IPS-20b (cell line): Measurements from ENCODE around the gene IL21R.

ENCODE experiments used
- H3K27ac ChIP-seq: one replicate; pipeline ENCODE4 v1.5.1; 2013; ENCODE audit warnings: low read length
- H3K27me3 ChIP-seq: 2 replicates; pipeline ENCODE4 v1.6.1; 2013; ENCODE audit warnings: mild to moderate bottlenecking, low read length, inconsistent platforms; ENCODE audit not compliant: insufficient read depth
- H3K36me3 ChIP-seq: 2 replicates; pipeline ENCODE4 v1.6.1; 2013; ENCODE audit warnings: low read depth, mild to moderate bottlenecking, inconsistent platforms, low read length, moderate library complexity; ENCODE audit not compliant: insufficient read depth
- H3K4me1 ChIP-seq: 2 replicates; pipeline ENCODE4 v1.6.1; 2013; ENCODE audit warnings: mild to moderate bottlenecking, control low read depth, inconsistent platforms, low read length, moderate library complexity; ENCODE audit not compliant: insufficient read depth
- H3K4me3 ChIP-seq: 2 replicates; pipeline ENCODE4 v1.5.1; 2013; ENCODE audit warnings: mild to moderate bottlenecking, low read length, inconsistent platforms
- H3K9ac ChIP-seq: 2 replicates; pipeline ENCODE4 v1.6.1; 2013; ENCODE audit warnings: low read depth, mild to moderate bottlenecking, inconsistent platforms, low read length, moderate library complexity
- H3K9me3 ChIP-seq: 2 replicates; pipeline ENCODE4 v1.6.1; 2013; ENCODE audit warnings: mild to moderate bottlenecking, low read depth, low read length, inconsistent platforms; ENCODE audit not compliant: insufficient read depth

IL21R gene

DNA sequence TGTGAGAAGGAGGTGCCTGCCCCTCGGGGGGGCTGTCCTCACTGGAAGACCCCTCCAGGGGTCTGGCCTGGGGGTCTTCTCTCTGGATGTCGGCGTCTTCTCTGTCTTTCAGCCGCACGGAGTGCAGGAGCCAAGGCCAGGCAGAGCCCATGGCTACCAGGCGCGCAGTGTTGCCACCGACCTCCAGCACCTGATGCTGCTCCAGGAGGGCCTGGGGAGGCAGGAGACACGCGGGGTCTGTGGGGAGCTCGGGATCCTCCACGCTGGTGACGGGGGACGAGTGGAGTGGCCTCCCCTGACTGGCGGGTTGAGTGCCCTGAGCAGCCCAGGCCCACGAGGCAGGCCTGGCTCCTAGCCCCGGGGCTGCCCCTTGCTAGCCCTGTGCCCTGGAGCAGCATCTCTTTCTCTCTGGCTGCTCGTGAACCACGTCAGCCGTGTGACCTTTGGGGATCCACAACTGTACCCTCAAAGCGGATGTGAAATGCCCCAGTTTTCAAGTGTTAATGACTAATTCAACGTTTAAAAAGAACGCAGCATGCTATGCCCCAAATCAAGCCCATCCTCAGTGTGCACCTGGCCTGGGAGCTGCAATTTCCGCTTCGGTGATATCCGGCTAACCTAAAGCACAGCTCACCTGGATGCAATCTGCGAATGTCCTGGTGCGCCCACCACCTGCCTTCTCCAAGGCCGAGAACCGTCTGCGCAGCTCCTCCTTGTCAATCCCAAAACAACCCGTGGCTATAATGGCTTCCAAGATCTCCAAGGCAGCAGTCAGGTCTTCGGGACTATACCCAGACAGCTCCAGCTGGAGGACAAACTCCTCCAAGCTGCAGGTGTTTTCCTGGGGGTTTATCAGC lies 62.9 kb downstream of the IL21R start:
- no peak overlapping the region for H3K4me3 ChIP-seq
- H3K4me1 ChIP-seq, result no peaks in the 10 kb centered on the region
- no peak overlapping the region for H3K27ac ChIP-seq
- peaks cover 96% of the 10 kb centered on the region for H3K36me3 ChIP-seq
- no peaks in the 10 kb centered on the region for H3K9me3 ChIP-seq
- H3K27me3 ChIP-seq, result no peaks in the 10 kb centered on the region
- no peak overlapping the region for H3K9ac ChIP-seq

DNA sequence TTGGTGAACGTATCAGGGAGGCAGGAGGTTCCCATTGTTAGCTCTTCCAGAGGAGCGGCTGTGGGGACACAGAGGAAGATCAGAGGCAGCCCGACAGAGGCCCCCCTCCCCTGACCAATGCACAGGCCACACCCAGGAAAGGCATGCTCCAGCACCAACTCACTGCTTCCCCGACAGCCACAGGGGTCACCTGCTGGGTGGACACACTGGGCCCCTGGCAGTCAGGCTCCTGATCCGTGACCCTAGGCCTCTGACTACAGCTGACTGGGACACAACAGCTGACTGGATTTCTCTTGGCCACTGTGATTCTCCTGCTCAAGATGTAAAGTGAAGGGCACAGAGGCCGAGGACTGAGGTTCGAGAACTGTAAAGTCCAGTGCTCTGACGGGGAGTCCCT lies 63.5 kb downstream of the IL21R start:
- H3K9ac ChIP-seq, result no peak overlapping the region
- no peaks in the 10 kb centered on the region for H3K9me3 ChIP-seq
- no peaks in the 10 kb centered on the region for H3K27me3 ChIP-seq
- H3K27ac ChIP-seq, result no peak overlapping the region
- H3K4me3 ChIP-seq, result no peak overlapping the region
- H3K36me3 ChIP-seq, result peaks cover 99% of the 10 kb centered on the region
- H3K4me1 ChIP-seq, result no peaks in the 10 kb centered on the region

DNA sequence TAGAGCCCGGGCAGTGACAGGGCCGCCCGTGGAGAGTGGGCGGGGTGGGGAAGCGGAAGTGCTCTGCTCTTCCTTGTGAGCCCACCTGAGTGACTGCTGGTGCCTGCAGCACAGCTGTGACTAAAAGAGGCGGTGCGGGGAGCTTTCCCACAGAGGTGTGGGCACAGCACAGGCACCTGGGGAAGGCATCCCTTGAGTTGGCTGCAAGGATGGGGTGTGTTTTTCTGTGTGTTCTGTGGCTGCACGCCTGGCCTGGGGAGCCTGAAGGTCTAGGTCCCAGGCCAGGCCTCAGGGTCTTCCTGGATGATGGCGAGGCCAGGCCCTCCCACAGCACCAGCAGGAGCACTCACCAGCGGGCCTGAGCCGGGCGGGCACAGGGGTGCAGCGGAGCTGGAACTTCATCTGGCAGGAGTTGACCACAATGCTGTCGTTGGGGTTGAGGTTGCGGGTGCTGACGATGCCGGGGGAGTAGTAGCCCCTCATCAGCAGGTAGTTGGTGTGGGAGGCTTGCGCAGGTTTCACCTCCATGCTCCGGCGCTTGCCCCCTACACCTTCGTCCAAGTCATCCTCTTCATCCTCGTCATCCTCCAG lies 67.1 kb downstream of the IL21R start:
- peaks cover 100% of the 10 kb centered on the region for H3K36me3 ChIP-seq
- H3K9me3 ChIP-seq, result no peaks in the 10 kb centered on the region
- no peaks in the 10 kb centered on the region for H3K4me1 ChIP-seq
- no peak overlapping the region for H3K27ac ChIP-seq
- no peaks in the 10 kb centered on the region for H3K27me3 ChIP-seq
- no peak overlapping the region for H3K9ac ChIP-seq
- no peak overlapping the region for H3K4me3 ChIP-seq

DNA sequence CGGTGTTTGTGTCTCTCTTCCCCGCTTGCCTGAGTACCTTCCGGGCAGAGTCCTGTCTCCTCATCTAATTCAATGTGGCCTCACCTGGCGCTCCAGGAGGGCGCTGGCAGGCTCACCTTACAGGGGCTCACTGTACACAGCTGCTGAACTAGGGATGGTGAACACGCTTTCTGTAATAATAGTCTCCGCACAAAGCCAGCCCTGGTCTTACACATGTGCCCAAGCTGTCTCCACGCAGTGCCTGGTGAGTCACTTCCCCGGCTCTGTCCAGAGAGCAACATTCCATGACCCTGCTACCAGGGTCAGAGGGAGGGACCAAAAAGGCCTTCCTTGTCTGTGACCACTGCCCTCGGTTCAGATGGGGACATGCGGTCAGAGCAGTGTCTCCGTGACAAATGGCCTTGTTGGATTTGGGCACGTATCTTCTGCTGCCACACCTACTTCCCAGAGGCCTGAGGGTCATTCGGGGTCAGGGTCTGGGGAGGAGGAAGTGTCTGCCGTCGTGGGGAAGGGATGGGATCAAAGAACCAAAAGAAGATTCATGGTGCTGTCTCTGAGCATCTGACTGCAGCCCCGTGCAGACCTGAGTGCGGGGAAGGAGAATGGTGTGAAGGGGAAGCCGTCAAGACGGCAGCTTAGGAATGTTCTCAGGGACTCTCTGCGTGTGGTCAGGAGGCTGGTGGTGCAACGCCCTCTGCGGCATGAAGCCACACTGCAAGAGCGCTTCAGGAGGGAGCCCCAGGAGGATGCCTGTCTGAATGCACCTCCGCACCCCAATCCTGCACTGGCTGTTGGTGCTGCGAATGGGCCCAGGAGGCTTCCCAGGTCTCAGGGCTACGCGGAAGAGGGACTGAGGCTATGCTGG lies 68.8 kb downstream of the IL21R start:
- Histone ChIP-seq H3K36me3 (peaks cover 100% of the 10 kb centered on the region), H3K9ac (no peak overlapping the region), H3K4me1 (no peaks in the 10 kb centered on the region), H3K4me3 (no peak overlapping the region), H3K27ac (no peak overlapping the region), H3K27me3 (no peaks in the 10 kb centered on the region), H3K9me3 (no peaks in the 10 kb centered on the region)

DNA sequence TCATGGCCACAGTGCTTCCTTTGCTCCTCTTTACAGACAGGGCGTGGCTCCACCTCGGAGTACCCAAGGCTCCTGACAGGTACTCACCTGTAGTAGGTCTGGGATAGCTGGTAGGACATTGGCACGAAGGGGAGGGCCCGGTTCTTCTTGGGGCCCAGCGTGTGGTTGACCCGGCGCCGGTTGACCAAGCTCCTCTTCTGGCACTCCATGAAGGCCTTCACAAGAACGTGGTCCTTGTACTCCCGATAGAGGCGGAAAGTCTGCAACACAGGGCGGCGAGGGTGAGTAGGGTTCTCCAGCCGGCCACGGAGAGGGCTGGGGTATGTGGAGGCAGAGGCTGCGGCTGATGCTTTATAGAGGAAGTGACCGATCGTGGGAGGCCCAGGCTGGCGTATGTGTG lies 69.7 kb downstream of the IL21R start:
- H3K27ac ChIP-seq, result no peak overlapping the region
- peaks cover 100% of the 10 kb centered on the region for H3K36me3 ChIP-seq
- no peak overlapping the region for H3K9ac ChIP-seq
- no peaks in the 10 kb centered on the region for H3K9me3 ChIP-seq
- no peaks in the 10 kb centered on the region for H3K4me1 ChIP-seq
- H3K4me3 ChIP-seq, result no peak overlapping the region
- no peaks in the 10 kb centered on the region for H3K27me3 ChIP-seq

DNA sequence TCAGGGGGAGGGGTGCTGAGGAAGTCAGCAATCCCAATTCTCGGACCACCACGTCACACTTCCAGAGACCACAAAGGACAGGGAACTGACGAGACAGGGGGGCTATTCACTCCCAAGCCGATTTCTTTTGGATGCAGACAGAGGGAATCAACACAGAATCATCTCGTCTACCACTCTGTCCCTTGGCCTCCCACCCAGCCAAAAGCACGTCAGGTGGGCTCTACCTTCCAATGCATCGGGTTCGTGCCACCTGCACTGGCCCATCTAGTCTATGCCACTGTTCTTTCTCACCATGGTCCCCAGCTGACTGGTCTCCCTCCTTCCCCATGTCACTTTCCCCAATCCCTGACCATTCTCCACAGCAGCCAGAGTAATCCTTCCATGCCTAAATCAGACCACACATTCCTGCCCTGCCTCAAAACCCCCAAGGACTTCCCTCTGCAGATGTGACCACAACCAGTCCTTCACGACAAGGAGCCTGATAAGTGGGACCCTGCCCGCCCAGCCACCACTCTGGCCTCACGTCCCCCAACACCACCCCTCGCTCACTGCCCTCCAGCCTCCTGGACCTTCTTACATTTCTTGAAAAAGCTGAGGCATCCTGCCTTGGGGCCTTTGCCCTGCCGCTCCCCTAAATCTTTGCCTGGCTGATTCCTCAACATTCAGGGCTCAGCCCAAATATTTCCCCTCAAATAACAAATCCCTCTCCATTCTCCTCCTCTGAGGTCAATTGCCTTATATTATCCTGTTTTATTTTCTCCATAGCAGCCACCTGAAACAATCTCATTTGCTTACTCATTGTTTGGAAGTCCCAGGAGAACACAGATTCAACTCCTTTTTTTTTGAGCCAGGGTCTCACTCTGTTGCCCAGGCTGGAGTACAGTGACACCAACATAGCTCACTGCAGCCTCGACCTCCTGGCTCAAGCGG lies 70.4 kb downstream of the IL21R start:
- H3K27me3 ChIP-seq, result no peaks in the 10 kb centered on the region
- no peak overlapping the region for H3K9ac ChIP-seq
- no peak overlapping the region for H3K27ac ChIP-seq
- no peaks in the 10 kb centered on the region for H3K9me3 ChIP-seq
- no peaks in the 10 kb centered on the region for H3K4me1 ChIP-seq
- no peak overlapping the region for H3K4me3 ChIP-seq
- H3K36me3 ChIP-seq, result peaks cover 100% of the 10 kb centered on the region

DNA sequence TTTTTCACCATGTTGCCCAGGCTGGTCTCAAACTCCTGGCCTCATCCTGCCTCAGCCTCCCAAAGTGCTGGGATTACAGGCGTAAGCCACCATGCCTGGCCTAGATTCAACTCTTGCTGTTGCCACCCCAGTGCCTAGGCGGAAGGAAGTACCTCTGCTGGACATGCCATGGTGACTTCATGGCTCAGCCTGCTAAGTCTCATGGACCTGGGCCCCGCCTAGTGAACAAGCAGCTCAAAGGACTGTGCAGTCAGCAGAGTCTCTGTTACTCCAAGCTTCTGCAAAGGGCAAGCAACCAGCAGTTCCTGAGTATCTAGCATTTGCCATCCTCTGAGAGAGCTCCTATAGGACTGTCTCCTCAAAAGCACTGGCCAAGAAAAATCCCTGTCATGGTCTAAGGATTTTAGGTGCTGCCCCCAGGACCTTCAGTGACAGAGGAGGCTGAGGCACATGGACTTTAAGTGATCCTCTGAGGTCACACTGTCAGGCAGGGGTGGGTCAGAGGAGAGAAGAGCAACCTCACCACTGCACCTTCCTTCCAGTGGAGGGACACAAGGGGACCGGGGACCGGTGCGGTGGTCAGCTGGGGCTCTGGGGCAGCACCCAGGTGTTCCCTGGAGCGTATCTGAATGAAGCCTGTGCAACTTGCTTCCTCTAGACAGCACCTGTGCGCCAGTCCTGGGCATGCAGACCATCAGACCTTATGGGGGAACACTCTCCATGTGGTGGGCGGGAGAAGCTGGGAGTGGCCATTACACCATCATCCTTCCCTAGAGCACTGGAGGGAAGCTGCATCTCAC lies 71.3 kb downstream of the IL21R start:
- Histone ChIP-seq H3K4me3 (no peak overlapping the region), H3K27ac (no peak overlapping the region), H3K9ac (no peak overlapping the region), H3K36me3 (peaks cover 100% of the 10 kb centered on the region), H3K9me3 (no peaks in the 10 kb centered on the region), H3K27me3 (no peaks in the 10 kb centered on the region), H3K4me1 (no peaks in the 10 kb centered on the region)

DNA sequence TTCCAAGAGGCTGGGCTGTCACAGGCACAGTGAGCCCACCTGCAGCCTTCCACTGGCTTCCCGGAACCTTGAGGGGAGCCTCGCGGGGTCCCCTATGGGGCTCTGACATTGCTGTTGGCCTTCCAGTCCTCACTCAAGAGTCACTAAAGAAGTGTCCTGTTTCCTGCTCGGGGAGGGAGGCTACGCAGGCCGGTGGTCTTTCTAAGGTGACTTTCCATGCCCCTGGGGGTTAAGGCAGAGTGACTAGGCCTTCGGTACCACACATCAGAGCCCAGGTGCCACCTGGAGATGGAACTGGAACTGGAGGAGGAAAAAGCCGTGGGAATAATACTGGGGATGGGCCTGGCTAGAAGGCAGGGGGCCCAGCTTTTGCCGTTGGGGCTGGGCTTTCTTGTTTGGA lies 72.1 kb downstream of the IL21R start:
- no peaks in the 10 kb centered on the region for H3K27me3 ChIP-seq
- H3K36me3 ChIP-seq, result peaks cover 100% of the 10 kb centered on the region
- no peak overlapping the region for H3K4me3 ChIP-seq
- no peak overlapping the region for H3K27ac ChIP-seq
- H3K4me1 ChIP-seq, result no peaks in the 10 kb centered on the region
- H3K9me3 ChIP-seq, result no peaks in the 10 kb centered on the region
- H3K9ac ChIP-seq, result no peak overlapping the region

DNA sequence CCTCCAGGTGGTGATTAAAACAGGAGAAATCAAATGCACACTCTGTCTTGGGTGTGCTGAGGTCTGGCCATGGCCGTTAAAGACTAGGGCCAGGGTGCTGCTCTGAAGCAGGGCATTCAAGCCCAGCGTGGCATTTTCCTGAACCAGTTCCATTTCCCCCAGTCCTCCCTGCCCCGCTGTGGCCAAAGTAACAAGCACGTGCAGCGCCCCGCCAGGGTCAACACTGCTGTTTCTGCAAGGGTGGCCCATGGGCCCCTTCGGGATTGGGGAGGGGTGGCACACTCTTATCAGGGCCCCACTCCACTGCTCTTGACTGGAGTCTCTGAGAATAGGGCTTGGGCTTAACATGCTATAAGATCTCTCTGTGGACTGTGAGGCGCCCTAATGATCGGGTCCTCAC lies 72.9 kb downstream of the IL21R start:
- Histone ChIP-seq H3K4me1 (no peaks in the 10 kb centered on the region), H3K27me3 (no peaks in the 10 kb centered on the region), H3K9me3 (no peaks in the 10 kb centered on the region), H3K36me3 (peaks cover 99% of the 10 kb centered on the region), H3K27ac (no peak overlapping the region), H3K9ac (no peak overlapping the region), H3K4me3 (no peak overlapping the region)

DNA sequence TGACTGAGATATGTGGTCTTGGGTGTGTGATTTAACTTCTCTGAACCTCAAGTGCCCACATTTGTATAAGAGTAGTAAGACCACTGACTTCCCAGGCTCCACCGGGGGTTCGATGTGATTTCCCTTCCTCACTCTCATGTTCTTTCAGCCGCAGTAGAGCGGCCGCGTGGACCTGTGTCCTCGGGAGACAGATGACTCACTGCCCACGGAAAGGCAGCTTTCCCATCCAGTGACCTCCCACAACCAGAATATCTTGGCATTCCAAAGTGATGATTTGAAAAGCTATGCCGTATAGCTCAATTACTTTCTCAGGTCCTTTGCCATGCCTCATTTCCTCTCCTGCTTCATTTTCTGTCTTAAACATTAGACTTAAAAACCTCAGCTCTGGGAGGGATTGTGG lies 73.6 kb downstream of the IL21R start:
- no peak overlapping the region for H3K27ac ChIP-seq
- no peak overlapping the region for H3K4me3 ChIP-seq
- H3K27me3 ChIP-seq, result no peaks in the 10 kb centered on the region
- H3K4me1 ChIP-seq, result no peaks in the 10 kb centered on the region
- H3K36me3 ChIP-seq, result peaks cover 98% of the 10 kb centered on the region
- H3K9me3 ChIP-seq, result no peaks in the 10 kb centered on the region
- H3K9ac ChIP-seq, result no peak overlapping the region
